GM21737 (cell line): ENCODE measurements around the gene B3GALT6.
A peak's percentile ranks its signal among the peaks of the same experiment; 100 is the strongest.

Experiments
- ATAC-seq: cut with Tn5 transposase; IDR thresholded peaks from one replicate; pipeline ENCODE4 v1.9.1; 2021; ENCODE audit warnings: mild to moderate bottlenecking, moderate library complexity; ENCODE audit not compliant: unreplicated experiment

B3GALT6 gene

GRCh38 chr1:1259540-1259939, 27.5 kb downstream of the B3GALT6 start:
- no peak for ATAC-seq

GRCh38 chr1:1259951-1260600, 28.0 kb downstream of the B3GALT6 start:
- ATAC-seq: no peak

DNA sequence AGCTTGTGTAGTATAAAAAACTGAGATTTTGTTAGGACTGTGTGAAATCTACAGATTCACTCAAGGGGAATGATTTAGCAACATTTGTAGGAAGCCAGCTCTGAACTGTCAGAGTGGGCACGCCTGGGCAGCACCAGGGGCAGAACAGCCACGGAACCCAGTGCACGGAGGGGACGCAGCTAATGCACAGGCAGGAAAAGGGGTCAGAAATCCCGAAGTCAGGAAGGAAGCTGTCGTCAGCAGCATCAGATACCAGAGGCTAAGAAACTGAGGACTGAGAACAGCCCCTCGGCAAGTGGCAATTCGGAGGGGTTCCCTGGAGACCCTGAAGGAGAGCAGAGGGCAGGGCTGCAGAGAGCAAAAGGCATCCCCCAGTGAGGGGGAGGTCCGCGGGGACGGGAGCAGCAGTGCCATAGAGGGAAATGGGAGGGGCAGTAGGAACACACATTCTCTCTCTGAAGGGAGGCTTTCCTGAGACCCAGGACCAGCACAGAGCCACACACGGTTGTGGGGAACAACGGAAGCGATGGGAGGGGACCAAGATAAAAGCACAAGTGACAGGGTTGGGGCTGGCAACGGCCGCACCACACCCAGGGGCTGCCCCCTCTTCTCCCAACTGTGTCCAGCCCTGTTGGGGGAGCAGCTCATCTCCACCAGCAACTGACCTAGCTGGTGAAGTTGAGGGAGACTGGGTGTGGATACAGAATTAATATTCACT, 29.0 kb downstream of the B3GALT6 start:
- ATAC-seq: no peak

DNA sequence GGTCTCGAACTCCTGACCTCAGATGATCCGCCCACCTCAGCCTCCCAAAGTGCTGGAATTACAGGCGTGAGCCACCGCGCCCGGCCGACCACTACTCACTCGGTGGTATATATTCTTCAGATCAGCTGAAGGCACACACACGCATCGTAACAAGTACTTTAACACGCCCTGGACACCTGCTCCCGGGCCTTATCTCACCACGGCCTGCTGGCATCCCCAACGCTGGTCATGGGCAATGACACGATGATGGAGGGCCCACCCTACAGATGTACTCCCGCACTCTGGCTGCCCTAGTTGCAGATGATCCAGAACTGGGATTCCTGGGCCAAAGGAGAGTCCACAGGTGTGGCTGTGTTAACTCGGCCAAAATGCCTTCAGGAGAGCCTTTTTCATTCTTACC, 30.0 kb downstream of the B3GALT6 start:
- ATAC-seq: no peak

DNA sequence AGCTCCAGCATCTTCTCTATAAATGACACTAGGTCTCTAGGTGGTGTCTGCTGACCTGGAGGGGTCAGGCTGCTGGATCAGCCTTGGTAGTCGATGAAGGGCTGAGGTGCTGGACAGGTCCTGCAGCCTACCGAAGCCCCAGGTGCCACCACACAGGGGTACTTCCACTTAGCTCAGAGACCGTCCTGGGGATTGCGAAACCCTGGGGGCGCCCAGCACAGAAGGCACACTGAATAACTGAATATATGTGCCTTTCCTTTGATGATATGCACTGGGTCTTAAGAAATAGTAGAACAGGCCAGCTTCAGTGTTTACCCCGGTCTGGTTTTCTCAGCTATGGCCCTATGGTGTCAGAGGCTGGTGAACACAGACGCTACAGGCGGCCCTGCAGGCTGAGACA, 30.7 kb downstream of the B3GALT6 start:
- ATAC-seq: no peak

GRCh38 chr1:1264026-1264425, 32.0 kb downstream of the B3GALT6 start:
- no peak for ATAC-seq

DNA sequence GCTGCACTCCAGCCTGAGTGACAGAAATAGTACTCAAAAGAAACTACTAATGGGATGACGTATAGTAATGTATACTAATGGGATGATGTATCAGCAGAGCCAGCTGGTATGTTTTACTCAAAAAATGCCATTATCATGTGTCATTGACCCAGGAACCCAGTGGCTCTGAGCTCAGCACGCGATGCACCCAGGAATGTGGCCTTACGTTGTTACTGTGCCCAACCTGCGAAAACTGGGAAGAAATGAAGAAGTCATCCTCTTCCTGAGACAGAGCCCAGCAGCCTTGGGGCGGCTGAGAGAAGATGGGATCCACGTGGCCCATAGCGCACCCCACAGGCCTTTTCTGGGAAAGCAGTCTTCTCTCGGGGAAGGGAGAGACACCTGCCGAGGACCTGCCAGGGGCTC, 32.8 kb downstream of the B3GALT6 start:
- no peak for ATAC-seq

DNA sequence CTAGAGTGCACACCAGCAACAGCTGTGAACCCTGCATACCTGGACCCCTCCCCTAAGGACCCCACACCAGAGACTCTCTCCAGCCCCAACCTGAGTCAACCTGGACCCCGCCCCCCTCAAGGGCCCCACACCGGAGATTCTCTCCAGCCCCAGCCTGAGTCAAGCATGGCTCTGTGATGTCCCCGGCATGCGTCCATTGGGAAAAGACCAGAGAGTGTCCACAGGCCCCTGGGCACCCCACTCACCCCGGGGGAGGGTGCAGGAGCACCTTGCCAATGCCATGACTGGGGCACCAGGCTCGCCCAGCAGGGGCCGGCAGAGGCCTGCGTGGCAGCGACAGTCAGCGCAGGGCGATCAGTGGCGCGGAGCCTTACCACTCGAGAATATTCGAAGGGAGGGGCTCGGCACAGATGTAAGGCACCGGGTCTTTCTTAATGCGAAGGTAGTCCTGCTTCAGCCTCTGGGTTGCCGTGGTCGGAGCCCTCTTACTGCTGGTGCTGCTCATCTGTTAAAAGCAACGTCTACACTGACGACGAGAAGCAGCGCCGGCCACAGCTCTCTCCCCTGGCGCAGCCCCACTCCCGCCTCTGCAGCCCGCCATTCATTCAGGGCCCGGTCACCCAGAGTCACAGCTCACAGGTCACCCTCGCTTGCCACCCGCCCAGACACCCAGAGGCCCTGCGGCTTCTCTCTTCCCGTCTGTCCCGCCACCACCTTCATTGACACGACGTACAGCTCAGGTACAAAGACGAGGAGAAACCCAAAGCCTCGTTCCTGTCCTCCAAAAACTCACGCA, 35.6 kb downstream of the B3GALT6 start:
- no peak for ATAC-seq

GRCh38 chr1:1268284-1268682, 36.2 kb downstream of the B3GALT6 start:
- ATAC-seq: no peak

- ATAC-seq: no peak
Observed at GRCh38 chr1:1270813-1271212, 38.8 kb downstream of the B3GALT6 start.

DNA sequence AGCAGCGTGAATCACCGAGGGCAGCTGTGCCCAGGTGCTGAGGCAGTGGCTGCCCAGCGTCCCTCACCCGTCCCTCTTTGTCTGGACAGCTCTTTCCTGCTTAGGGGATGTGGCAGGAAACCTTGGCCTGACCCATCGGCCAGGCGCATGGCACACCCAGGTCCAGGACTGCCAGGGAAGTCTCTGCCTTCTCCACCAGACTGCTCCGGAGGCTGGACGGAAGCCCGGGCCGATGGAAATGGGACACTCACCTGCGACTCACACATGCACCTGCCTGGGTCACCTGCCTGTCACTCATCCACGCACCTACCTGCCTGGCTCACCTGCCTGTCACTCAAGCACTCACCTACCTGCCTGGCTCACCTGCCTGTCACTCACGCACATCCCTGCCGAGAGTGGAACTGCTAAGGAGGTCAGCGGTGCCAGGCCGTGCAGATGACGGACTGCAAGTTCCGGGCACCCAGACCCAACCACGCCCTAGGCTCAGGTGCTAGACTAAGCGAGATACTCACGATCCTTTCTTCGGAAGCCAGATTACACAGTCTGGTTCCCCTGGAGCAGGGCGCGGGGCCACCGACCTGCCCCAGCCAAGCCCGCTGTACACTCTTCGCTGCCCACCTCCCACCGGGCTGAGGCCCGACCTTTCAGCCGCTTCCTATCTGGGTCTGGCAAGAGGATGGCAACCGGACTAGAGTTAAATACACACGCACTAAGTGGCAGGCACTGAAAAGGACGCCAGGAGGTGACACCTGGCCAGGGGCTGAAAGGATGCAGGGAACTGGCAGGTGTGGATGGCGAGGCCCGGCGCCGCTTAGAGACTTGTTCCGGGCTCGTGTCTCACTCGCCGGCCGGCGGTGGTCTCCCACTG, 40.5 kb downstream of the B3GALT6 start:
- ATAC-seq: peak; percentile 1

GRCh38 chr1:1273209-1273511, 41.1 kb downstream of the B3GALT6 start:
- ATAC-seq: peak; percentile 10

- peak; percentile 86 for ATAC-seq
Observed at GRCh38 chr1:1273512-1274298, 41.7 kb downstream of the B3GALT6 start, which contains the start of gene UBE2J2. Gene UBE2J2, minus strand, starts transcription at chr1:1273854. Its CDS starts 5,862 bp downstream, at chr1:1267992.

GRCh38 chr1:1274299-1274930, 42.4 kb downstream of the B3GALT6 start:
- peak; percentile 16 for ATAC-seq

GRCh38 chr1:1274931-1275431, 42.9 kb downstream of the B3GALT6 start:
- no peak for ATAC-seq

DNA sequence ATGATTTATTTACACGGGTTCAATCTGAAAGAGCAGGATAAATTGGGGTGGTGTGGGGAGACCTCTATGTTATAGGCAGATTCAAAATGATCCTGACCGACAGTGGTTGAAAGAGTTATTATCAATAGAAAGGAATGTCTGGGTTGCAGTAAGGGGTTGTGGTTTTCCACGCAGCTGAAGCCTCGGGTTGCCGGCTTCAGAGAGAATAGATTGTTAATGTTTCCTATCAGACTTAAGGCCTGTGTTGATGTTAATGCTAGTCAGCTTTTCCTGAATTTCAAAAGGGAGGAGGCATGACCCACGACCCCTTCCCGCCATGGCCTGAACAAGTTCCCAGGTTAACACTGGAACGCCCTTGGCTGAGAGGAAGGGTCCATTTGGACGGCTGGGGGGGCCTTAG, 43.8 kb downstream of the B3GALT6 start:
- no peak for ATAC-seq

DNA sequence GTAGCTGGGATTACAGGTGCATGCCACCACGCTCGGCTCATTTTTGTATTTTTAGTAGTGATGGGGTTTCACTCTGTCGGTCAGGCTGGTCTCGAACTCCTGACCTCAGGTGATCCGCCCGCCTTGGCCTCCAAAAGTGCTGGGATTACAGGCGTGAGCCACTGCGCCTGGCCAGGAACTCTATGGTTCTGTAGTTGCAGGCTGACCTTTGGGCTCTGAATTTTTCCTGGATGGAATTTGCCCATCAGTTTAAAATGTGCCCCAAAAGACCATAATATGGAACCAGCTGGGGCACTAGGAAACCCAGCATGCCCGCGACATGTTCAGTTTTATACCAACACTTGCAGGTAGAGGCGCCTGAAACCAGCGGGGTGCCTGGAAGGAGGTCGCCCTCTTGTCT, 46.6 kb downstream of the B3GALT6 start:
- no peak for ATAC-seq

DNA sequence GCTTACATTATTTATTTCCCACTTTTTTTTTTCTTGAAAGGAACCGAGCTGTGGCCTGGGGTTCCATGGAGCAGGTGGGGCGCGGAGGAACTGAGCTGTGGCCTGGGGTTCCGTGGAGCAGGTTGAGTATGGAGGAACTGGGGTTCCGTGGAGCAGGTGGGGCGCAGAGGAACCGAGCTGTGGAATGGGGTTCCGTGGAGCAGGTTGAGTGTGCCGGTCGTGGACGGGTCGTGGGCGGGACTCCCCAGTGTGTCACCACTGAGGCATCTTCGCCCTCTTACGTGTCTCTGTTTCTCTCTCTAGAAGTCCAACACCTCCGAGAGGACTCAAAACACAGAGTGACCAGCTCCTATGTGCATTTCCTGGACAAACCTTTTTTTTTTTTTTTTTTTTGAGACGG, 47.0 kb downstream of the B3GALT6 start:
- ATAC-seq: no peak

DNA sequence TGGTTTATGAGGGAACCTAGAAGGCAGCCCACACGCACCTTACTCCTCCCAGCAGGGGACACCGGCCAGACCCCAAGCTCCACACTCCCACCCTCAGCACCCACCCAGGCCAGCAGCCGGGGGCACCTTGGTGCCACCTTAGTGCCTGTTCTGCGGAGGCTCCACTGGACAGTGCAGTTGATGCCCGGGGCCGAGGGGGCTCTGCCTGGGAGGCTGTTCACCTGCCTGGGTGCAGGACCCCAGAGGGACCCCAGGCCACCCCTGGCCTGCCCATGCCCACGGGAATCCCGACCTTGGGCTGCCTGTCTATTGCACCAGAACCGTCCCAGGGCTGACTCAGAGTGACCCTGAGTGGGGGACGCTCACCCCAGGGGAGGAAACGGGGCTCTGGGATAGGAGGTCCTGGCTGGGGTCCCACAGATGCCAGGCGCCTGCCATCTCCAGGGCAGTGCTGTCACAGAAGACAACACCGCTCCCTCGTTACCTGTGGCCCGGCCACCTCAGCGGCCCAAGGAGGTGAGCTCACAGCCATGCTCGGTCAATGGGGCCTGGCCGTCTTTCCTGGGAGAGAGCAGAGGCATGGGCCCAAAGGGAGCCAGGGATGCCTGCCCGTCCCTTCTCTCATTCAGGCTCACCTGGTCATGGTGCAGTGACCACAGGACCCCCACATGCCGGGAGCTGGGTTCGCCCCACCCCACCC, 48.9 kb downstream of the B3GALT6 start:
- ATAC-seq: no peak
